HG03039 (cell line): ENCODE measurements around the gene LAMC3.

ENCODE experiments used
- ATAC-seq: cut with Tn5 transposase; IDR thresholded peaks from one replicate; pipeline ENCODE4 v1.9.1; 2021; ENCODE audit warnings: mild to moderate bottlenecking, moderate library complexity; ENCODE audit not compliant: unreplicated experiment

LAMC3 gene

DNA sequence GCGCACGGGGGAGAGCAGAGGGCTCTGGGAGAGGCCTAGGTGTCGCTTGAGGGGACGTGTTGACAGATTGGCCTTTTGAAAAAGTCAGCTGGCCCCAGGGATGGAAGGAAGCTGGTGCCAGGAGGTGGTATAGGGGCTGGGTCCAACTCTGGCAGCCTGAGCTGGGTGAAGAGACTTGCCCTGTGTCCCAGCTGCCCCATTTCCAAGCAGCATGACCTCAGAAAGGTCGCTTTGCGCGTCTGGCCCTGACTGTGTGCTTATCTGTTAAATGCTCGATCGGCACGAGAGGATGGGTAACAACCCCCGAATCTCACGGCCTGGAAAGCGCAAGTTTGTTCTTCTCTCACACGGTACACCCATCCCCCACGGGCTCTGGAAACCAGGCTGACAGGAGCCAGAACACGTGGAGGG, 31.2 kb upstream of the LAMC3 start:
- ATAC-seq: no peak

DNA sequence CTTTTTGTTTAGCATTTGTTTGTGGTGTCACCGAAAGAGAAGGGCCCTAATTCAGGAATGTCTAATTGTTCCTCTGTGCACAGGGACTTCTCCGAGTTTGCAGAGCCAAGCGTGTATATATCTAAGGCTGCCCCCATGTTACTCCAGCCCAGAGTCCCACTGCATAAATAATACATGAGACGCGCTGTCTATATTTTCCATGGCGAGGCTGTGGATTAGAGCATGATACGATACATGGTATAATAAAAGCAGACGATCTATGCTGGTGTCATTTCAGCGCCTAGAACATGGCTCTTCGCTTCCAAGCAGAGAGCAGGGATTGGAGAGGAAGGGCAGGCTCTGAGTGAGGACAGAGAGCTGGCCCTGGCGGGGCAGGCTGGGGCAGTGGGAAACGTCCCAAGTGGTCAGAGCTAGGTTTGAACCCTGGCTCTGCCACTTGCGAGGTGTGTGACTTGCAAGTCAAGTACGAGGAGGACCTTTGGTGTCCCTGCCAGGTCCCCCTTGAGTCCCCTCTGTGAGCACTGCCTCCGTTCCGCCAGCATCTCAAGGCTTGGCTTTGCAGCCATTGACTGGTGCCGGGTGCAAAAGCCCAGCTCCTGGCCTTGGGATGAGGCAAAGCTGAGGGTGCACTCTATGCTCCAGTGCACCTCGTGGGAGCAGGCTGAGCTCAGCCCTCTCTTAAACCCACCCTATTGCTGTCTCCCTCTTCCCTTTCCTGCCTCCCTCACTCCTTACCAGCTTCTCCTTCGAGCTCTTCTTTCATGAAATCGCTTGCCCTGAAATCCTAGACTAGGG, 29.2 kb upstream of the LAMC3 start:
- ATAC-seq: no peak

DNA sequence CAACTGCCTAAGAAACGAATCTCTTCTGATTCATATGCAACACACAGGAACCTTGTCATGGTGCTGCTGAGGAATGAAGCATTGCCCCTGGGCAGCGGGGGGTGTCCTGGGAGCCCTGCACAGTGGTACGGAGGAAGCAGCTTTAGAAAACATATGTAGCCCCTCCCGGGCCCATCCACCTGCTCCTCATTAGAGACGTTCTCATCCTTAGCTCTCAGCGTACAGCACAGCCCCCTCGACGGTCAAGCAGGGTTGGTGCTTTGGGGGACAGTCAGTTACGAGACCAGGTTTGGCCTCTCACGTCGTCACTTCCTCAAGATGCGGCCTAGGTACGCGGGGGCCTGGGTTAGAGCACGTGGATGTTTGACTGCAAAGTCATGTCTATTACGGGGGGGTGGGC, 28.4 kb upstream of the LAMC3 start:
- ATAC-seq: no peak

DNA sequence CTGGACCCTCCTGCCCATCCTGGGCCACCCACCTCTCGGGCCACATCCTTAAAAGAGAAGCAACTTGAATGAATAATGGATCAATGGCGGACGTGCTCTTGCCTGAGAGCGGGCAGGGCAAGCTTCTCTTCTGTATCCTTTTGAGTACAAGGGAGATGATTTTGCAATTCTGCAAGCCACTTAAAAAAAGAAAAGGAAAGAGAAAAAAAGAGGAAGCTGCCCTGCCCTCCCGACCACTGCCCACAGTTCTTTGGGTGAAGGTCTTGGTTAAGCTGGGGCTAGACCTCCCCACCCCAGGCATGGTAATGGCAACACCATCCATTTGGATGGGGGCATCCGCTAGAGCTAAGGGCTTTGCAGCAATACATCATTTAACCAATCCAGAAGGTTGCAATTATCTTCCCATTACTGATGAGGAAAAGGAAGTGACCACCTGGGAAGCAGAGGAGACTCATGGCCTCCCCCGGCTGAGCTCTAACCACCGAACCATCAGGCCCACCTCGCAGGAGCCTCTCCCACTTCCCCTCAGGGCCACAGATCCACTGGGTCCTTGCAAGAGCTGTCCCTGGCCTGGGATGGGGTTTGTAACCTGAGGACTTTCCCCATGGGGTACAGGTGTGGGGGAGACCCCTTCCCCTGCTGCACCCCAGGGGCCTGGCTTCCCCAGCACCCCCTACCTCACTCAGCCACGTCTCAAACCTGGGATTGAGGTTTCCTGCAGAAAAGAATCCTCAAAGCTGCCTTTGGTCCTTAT, 27.8 kb upstream of the LAMC3 start:
- ATAC-seq: no peak

DNA sequence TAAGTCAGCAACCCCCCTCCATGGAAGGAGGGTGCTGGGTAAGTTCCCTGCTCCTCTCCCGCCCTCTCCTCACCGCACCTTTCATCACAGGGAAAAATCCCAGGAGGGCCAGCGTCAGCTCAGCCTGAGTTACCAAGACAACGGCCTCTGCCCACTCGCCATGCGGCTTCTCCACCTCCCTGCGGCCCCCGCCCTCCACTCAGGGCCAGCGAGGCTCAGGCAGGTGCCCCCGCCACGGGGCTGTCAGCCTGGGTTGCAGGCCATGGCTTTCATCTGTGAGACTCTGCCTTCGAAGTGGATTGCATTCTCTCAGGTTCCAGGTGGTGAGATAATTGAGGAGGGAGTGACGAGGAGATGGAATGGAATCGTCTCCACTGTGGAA, 27.2 kb upstream of the LAMC3 start:
- ATAC-seq: no peak

DNA sequence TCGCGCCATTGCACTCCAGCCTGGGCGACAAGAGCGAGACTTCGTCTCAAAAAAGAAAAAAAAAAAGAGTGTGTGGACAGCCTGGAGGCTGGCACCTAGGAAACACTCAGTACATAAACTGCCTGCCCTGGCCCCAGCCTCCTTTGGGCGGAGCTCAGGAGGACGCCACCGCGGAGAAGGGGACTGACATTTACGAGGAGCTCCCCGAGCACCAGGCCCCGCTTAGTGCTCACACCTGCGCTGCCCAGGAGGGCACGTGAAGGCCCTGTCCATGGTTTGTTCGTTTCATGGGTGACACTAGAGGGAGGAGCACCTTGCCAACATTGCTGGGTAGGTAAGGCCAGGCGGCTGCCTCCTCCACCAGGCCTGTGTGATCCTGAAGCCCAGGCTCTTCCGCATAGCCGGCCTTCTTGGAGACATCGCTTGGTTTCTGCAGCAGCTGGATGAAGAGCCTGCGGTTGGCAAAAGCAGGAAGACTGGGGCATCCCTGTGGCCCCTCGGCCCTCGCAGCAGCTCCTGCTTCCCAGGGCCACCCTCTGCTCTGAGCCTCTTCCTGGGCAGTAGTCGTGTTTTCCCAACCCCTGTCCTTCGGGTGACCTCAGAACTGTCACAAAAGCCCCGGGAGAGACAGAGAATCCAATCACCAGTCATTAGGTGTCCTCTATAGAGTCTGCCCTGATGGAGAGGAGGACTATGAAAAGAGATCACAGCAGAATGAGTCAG, 26.2 kb upstream of the LAMC3 start:
- ATAC-seq: no peak

DNA sequence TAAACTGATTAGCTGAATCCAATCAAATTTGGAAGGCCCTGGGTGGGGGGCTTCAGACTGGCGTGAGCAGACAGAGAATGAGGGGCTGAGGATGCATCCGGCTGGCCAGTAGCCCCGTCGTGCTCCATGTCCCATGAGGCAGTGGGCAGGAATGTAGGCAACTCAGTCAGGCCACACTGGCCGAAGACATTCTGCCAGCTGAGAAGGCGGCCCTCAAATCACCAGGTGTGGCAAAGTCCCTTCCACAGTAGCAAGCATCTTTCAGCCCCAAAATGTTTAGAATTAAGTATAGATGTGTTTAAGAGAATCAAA, 25.7 kb upstream of the LAMC3 start:
- ATAC-seq: no peak

DNA sequence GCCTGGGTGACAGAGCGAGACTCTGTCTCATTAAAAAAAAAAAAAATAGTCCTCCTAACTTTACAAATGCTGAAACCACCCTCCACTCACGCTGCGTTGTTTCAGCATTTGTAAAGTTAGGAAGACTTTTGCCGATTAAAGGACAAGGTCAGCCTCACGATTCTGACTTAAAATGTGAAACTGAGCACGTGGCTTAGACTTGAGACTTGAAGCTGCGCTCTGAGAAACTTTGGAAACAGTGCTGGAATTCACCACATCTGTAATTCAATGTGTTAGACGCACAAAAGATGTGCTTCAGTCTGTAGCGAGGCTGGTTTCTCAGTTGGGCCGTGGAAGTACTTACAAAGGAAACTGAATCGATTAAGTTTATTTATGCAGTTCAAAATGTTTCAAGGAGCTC, 25.0 kb upstream of the LAMC3 start:
- no peak for ATAC-seq

DNA sequence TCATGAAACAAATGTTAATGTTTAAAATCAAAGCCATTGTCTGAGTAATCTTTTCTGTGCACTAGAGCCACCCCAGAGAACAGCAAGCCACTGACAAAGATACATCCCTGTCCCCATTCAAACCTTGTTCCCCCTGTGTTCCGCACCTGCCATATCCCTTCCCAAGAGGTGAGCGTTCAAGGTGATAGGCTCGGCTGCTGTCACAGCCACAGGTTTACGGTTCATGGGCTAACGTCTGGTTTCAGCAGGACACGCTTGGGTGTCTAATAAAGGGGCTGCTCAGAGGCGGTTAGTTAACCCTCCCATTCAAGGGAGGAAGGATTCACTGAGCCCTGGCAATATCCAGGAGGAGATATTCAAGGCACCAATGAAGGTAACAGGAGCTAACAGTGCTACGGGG, 24.5 kb upstream of the LAMC3 start:
- no peak for ATAC-seq

DNA sequence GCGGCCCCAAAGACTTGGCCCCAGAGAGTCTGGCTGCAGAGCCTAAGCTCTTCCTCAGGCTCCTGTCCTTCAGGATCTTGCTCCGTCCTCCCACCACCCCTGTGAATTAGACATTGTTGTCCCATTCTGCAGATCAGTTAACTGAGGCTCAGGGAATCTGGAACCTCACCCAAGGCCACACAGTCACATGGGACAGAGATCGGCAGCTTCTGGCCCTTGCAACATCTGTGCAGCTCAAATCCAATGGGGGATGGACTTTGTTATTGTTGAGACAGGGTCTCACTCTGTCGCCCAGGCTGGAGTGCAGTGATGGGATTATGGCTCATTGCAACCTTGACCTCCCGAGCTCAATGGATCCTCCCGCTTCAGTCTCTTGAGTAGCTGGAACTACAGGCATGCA, 23.9 kb upstream of the LAMC3 start:
- no peak for ATAC-seq

DNA sequence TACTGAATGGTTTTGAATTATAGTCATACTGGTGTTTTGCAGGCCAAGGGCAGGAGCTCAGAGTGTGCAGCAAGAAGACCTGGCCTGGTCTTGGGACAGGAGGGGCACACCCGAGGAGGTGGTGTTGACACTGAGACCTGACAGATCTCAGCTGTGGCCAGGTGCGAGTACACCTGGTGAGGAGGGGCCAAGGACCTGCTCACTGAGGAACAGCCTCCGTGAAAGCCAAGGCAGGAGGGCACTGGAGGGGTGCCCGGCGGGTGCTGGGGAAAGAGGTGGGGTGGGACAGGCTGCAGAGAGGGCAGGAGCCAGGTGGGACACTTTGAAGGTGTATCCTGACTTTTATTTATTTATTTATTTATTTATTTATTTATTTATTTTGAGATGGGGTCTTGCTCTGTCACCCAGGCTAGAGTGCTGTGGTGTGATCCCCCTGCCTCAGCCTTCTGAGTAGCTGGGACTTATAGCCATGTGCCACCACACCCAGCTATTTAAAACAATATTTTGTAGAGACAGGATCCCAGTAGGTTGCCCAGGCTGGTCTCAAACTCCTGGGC, 23.3 kb upstream of the LAMC3 start:
- ATAC-seq: no peak

DNA sequence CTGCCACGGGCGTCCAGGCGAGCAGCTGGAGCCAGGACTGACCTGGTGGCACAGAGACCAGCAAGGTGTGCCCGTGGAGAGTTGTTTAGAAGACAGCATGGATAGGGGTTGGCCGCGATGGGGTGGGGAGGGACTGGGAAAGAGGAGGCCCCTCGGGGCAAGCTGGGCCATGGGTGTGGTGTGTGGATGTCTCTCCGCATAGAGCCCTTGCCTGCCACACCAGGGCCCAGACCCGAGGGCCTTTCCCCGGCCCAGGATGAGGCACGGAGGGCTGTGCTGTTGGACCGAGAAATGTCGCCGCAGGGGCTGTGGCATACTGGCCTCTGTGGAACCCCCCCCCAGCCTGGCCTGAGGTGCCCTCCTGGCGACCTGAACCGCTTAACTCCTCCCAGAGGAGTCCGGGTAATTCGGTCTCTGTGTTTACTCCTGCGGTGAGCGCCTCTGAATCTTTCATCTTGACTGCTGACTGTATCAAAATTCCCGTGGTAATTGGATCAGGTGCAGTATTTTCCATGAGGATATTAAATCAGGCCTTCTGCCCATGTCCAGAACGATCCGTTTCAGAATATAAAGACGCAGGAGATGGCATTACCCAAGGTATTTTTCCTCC, 22.5 kb upstream of the LAMC3 start:
- ATAC-seq: no peak

DNA sequence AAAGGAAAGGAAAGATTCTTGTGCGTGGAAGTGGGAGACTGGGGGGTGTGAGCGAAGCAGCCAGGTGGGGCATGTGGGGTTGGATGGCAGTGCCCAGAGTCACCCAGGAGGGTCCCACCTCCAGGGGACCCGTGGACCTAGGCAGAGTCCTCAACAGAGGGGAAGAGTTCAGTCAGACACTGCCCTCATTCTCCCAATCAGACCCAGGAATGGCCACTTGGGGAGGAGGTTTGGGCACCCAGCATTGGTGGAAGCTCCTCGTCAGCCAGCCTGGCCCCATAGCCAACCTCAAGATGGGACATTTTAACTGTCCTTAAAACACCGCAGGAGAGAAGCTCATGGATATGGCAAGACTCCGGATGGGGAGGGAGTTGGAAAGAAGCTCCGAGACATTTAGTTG, 21.9 kb upstream of the LAMC3 start:
- ATAC-seq: no peak

DNA sequence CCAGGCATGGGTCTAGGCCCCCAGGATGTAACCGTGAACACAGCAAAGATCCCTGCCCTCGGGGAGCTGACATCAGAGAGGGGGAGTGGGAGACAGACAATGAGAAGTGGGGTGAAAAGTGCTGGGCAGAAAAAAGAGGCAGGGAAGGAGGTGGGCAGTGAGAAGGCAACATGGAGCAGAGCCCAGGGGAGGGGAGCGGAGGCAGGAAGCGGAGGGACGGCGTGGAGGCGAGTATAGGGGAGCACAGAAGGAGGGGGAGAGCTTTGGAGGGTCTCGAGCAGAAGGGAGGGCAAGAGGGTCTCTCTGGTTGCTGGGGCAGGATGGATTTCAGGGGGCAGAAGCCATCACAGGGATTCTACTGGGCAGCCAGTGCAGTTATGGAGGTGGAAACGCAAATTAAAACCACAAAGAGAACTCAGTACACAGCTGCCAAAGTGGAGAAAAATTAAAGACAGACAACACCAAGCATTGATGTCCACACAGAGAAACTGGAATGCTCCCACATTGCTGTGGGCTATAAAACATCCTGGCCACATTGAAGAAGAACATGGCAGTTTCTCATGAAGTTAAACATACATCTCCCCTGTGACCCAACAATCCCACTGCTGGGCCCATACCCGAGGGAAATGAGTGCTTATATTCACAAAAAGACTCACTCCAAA, 21.1 kb upstream of the LAMC3 start:
- ATAC-seq: no peak

DNA sequence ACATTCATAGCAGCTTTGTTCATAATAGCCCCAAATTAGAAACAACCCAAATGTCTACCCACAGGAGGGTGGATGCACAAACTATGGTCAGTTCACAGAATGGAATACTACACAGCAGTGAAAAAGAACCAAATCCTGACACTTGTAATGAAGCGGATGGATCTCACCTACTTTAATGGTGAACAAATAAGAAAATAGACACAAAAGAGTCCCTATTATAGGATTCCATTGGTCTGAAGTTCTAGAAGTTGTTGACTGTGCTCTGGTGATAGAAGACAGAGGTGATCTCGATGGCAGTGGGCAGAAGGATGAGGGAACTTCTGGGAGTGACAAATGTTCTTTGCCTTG, 20.6 kb upstream of the LAMC3 start:
- ATAC-seq: no peak

DNA sequence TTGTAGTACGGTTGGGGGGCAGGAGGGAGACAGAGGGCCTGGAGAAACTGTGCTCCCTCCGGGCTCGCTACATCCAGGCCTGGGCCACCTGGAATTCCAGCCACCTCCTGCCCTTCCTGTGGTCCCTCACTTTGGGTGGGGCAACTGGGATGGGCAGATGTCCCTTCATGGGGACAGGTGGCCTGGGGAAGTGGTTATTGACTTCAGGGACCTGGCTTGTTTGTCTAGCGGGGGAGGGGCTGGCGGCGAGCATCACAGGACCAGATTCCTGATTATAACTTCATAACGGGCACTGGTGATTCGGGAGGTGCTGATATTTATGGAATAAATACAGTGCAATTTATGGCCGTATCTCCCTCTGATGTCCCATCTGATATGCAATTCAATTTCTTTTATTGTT, 20.1 kb upstream of the LAMC3 start:
- ATAC-seq: no peak

DNA sequence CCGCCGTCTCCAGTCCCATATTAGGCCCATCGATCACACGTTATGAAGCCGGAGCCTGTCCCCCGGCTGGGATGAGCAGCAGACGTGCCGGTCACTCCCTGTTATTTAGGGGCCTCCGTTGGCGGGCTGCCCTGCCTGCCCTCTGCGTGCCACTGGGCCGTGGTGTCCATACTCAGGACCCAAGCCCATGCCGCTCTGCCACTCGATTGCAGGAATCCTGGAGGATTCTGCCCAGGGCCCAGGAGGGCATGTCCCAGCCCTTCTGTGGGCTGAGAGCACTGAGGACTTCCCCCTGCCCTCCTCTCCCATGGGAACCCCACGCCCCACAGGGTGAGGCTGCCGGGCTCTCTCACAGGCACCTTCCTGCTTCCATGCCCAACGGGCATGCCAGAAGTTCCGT, 19.6 kb upstream of the LAMC3 start:
- no peak for ATAC-seq

DNA sequence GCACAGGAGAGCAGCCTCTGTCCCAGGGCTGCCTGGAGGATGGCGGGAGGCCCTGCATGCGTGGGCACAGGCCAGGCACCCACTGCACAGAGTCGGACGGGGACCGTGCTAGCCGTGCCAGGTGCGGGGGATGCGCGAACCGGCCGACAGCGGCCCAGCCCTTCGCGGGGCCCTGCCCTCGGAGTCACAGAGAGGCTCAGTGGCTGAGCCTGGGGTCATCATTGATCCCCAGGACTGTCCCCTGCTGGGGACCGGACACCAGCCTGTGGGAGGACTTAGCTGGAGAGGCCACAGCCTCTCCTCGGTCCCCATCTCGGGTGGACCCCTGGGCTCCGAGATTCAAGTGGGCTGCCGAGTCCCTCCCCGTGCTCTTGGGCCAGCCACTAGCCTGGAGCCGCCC, 19.1 kb upstream of the LAMC3 start:
- ATAC-seq: no peak

DNA sequence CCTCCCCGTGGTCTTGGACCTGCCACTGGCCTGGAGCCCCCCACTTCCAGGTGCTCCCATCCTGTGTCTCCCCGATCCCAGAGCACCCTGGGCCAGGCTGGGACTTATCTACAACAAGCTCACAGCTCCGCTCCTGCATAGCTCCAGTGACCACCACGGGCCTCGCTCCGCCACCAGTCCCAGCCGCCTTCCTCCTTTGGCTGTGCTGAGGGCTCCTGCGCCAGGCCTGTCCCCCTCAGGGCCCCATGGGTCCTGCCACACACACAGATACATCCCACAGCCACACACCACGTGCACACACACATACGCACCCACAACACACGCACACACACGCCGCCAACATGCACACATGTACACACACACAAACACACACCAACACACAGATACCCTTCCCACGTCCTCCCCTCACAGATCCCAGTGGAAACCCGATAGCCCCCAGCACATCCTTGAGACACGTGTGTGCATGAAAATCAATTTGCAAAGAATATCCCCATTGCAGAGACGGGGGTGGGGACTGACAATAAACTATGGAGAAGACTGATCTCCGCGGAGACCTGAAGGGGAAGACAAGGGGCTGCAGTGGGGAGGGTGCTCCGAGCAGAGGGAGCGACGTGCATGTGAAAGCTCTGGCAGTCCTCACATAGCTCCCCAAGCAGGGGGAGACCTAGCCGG, 18.5 kb upstream of the LAMC3 start:
- no peak for ATAC-seq

DNA sequence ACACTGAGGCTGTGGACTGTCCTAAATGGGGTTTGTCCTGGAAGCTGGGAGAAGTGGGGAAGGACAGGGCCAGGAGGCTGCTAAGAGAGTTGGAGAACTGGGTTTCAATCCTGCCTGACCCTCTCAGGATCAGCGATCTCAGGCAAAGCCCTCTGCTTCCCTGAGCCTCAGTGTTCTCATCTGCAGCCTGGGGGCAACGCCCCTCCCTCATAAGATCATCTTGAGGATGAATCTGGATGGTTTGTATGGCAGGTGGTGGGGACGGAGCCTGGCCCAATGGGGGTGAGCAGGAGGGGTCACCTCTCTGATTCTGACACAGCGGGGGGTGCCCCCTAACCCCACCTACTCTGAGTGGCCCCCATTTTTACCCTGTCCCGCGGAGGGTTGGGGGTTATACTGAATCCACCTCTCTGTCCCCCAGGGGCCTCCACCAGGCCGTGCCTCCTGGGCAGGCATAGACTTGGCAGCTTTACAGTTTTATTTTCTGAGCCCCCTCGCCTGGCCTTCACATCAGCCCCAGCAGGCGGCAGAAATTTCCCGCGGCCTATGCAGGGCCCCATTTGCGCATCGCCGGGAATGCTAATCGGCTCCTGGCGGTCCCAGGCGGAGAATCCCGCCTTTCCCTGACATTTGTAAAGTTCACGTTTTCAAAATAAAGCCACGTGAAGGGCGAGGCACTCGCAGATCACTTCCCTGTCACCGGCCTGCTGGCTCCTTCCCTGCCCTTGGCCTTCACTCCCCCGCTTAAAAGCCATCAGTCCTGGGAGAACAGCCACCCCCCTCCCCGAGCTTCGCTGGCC, 17.8 kb upstream of the LAMC3 start:
- no peak for ATAC-seq
